GM23338 (cell line): ENCODE results near the gene LRCH4. TPM values are rescaled to one million over a fixed set of nuclear protein-coding genes. Genes with fewer than 3 reads are reported as not detected.

ENCODE experiments used
- ATAC-seq: fragments of 200-7000 bp; cut with Tn5 transposase; 3 replicates; pipeline ENCODE4 v1.9.1; 2020
- DNase-seq: peaks from one replicate; pipeline ENCODE4 v3.0.0-alpha.2; 2015; ENCODE audit warnings: low spot score
- H2AFZ ChIP-seq: fragments of 200-600 bp; sonication (generic); 2 replicates; pipeline ENCODE4 v1.8.0; 2016; ENCODE audit warnings: antibody characterized with exemption, mild to moderate bottlenecking, moderate library complexity
- H3F3A ChIP-seq: fragments of 200-600 bp; sonication (generic); replicated peaks from 2 replicates; pipeline ENCODE4 v1.8.0; 2017; ENCODE audit warnings: antibody characterized with exemption, mixed run types, low read depth
- H3K27ac ChIP-seq: fragments of 200-600 bp; sonication (generic); 2 replicates; pipeline ENCODE4 v1.6.1; 2016; ENCODE audit warnings: low read depth
- H3K27me3 ChIP-seq: fragments of 200-600 bp; sonication (generic); 2 replicates; pipeline ENCODE4 v1.8.0; 2016; ENCODE audit warnings: mild to moderate bottlenecking, mixed run types, moderate library complexity; ENCODE audit not compliant: insufficient read depth
- H3K36me3 ChIP-seq: fragments of 200-600 bp; sonication (generic); 2 replicates; pipeline ENCODE4 v1.8.0; 2016; ENCODE audit warnings: mild to moderate bottlenecking; ENCODE audit not compliant: insufficient read depth
- H3K4me1 ChIP-seq: fragments of 200-600 bp; sonication (generic); 2 replicates; pipeline ENCODE4 v1.8.0; 2016; ENCODE audit warnings: mild to moderate bottlenecking, moderate library complexity; ENCODE audit not compliant: insufficient read depth
- H3K4me2 ChIP-seq: fragments of 200-600 bp; sonication (generic); 2 replicates; pipeline ENCODE4 v1.7.1; 2017; ENCODE audit warnings: mixed run types
- H3K4me3 ChIP-seq: fragments of 200-600 bp; sonication (generic); 2 replicates; pipeline ENCODE4 v1.6.1; 2016; ENCODE audit warnings: mixed run types
- H3K79me2 ChIP-seq: fragments of 200-600 bp; sonication (generic); replicated peaks from 2 replicates; pipeline ENCODE4 v1.8.0; 2017; ENCODE audit warnings: mild to moderate bottlenecking; ENCODE audit not compliant: insufficient read depth
- H3K9me2 ChIP-seq: fragments of 200-600 bp; sonication (generic); 2 replicates; pipeline ENCODE4 v1.8.0; 2017; ENCODE audit not compliant: insufficient read depth
- H4K20me1 ChIP-seq: fragments of 200-600 bp; sonication (generic); replicated peaks from 2 replicates; pipeline ENCODE4 v1.8.0; 2017; ENCODE audit warnings: mild to moderate bottlenecking; ENCODE audit not compliant: insufficient read depth
- H3K27ac Mint-ChIP-seq: 2 replicates; pipeline ENCODE4 v1.8.0; 2020; ENCODE audit warnings: inconsistent platforms, mild to moderate bottlenecking, moderate library complexity, mixed read lengths
- H3K27me3 Mint-ChIP-seq: 3 replicates; pipeline ENCODE4 v1.8.0; 2022; ENCODE audit warnings: low read depth, mild to moderate bottlenecking, moderate library complexity, mixed read lengths, inconsistent platforms; ENCODE audit not compliant: insufficient read depth, poor library complexity
- H3K36me3 Mint-ChIP-seq: 3 replicates; pipeline ENCODE4 v1.8.0; 2021; ENCODE audit warnings: low read depth, mild to moderate bottlenecking, inconsistent platforms, moderate library complexity, mixed read lengths
- H3K4me1 Mint-ChIP-seq: 3 replicates; pipeline ENCODE4 v1.8.0; 2020; ENCODE audit warnings: mild to moderate bottlenecking, inconsistent platforms, mixed read lengths
- H3K4me3 Mint-ChIP-seq: 3 replicates; pipeline ENCODE4 v1.8.0; 2021; ENCODE audit warnings: moderate library complexity, mild to moderate bottlenecking, inconsistent platforms, mixed read lengths
- H3K9me3 Mint-ChIP-seq: 3 replicates; pipeline ENCODE4 v1.8.0; 2020; ENCODE audit warnings: moderate library complexity, mild to moderate bottlenecking, inconsistent platforms, mixed read lengths
- CREB1 ChIP-seq: fragments of 250-450 bp; sonication (Bioruptor Pico); IDR thresholded peaks from 2 replicates; pipeline ENCODE4 v1.5.0; 2020; ENCODE audit warnings: low read depth, mild to moderate bottlenecking, moderate library complexity
- CTCF ChIP-seq, 2 experiments: fragments of 200-600 bp in 1 of 2; sonication (generic) in 1 of 2; conservative IDR thresholded peaks; 2 replicates each; pipeline versions ENCODE4 v1.5.1 to v1.6.1; 2016 to 2017; ENCODE audit warnings: antibody characterized with exemption in 2 of 2, low read depth in 2 of 2, mild to moderate bottlenecking in 2 of 2, moderate library complexity in 1 of 2
- ETS1 ChIP-seq: IDR thresholded peaks from 2 replicates; pipeline ENCODE4 v1.6.1; 2016; ENCODE audit warnings: antibody characterized with exemption
- EZH2 ChIP-seq: fragments of 200-600 bp; sonication (generic); IDR thresholded peaks from one replicate; pipeline ENCODE4 v1.8.0; 2017; ENCODE audit warnings: antibody characterized with exemption, mild to moderate bottlenecking, low read depth; ENCODE audit not compliant: unreplicated experiment
- EZH2phosphoT487 ChIP-seq: fragments of 200-600 bp; sonication (generic); IDR thresholded peaks from one replicate; pipeline ENCODE4 v1.8.1; 2018; ENCODE audit warnings: antibody characterized with exemption; ENCODE audit not compliant: unreplicated experiment
- NANOG ChIP-seq: IDR thresholded peaks from 2 replicates; pipeline ENCODE4 v1.6.1; 2016; ENCODE audit warnings: antibody characterized with exemption, borderline replicate concordance
- POLR2AphosphoS5 ChIP-seq: IDR thresholded peaks from 2 replicates; pipeline ENCODE4 v1.6.1; 2016; ENCODE audit warnings: antibody characterized with exemption, low read depth
- REST ChIP-seq: IDR thresholded peaks from one replicate; pipeline ENCODE4 v1.6.1; 2018; ENCODE audit warnings: antibody characterized with exemption; ENCODE audit not compliant: unreplicated experiment
- STAT1 ChIP-seq: IDR thresholded peaks from one replicate; pipeline ENCODE4 v1.6.1; 2016; ENCODE audit warnings: antibody characterized with exemption; ENCODE audit not compliant: unreplicated experiment
- ZNF114 ChIP-seq: fragments of 250-450 bp; sonication (Bioruptor Pico); IDR thresholded peaks from 2 replicates; pipeline ENCODE4 v1.5.0; 2020; ENCODE audit warnings: mild to moderate bottlenecking, moderate library complexity
- ZNF462 ChIP-seq: fragments of 250-450 bp; sonication (Bioruptor Pico); IDR thresholded peaks from 2 replicates; pipeline ENCODE4 v1.5.0; 2020; ENCODE audit warnings: mild to moderate bottlenecking, moderate library complexity
- polyA plus RNA-seq: library from polyadenylated mRNA; unstranded; fragments of >200 nt; fragmentation: Nextera tagmentation; extraction: Ambion mirVana; gene quantifications from 2 replicates; pipeline ENCODE4 v1.2.1, GENCODE V29; 2016
- total RNA-seq: library from RNA; depleted of rRNA; stranded (reverse); fragments of >200 nt; shearing (Covaris generic); gene quantifications from 2 replicates; pipeline ENCODE4 v1.2.3, GENCODE V29; 2014

Gene LRCH4
- total and polyA plus RNA-seq, 2 experiments from 2014 or later = 21.4 to 51.0 TPM

GRCh38 chr7:100589341-100589947 is 3.5 kb upstream of the LRCH4 start:
- H3K4me3 ChIP-seq = peak overlapping the region; percentile 49
- TF ChIP-seq CTCF (conservative IDR thresholded peaks at IDR 0.05; ENCODE audit: low read depth in 2 of 2) (no peak), CREB1 (CRISPR knock-in tag) (no peak), NANOG (no peak), EZH2 (no peak), ZNF114 (CRISPR knock-in tag) (no peak), ETS1 (no peak), ZNF462 (CRISPR knock-in tag) (no peak), EZH2phosphoT487 (no peak), POLR2AphosphoS5 (no peak; the same call in 1 of the 2 replicates), REST (no peak), STAT1 (no peak)

More at GRCh38 chr7:100589341-100589947, 3.5 kb upstream of the LRCH4 start:
- Histone ChIP-seq H3K27ac (no peak overlapping the region), H3K4me2 (peak overlapping the region; percentile 84), H3K36me3 (no peaks in the 10 kb centered on the region), H3K27me3 (peaks cover 35% of the 10 kb centered on the region), H3F3A (peaks cover 11% of the 10 kb centered on the region), H3K9me2 (no peaks in the 10 kb centered on the region), H3K4me1 (peaks cover 29% of the 10 kb centered on the region), H3K79me2 (peaks cover 7% of the 10 kb centered on the region; the same call in 1 of the 2 replicates), H2AFZ (no peak overlapping the region), H4K20me1 (no peaks in the 10 kb centered on the region; the same call in 1 of the 2 replicates)
- H3K27ac Mint-ChIP-seq = no peak overlapping the region
- DNase-seq (peak; percentile 62), ATAC-seq (no peak)
- H3K4me3 Mint-ChIP-seq = peak overlapping the region; percentile 52
- peaks cover 25% of the 10 kb centered on the region for H3K4me1 Mint-ChIP-seq
- no peaks in the 10 kb centered on the region; the same call in 2 of the 3 replicates for H3K9me3 Mint-ChIP-seq
- H3K36me3 Mint-ChIP-seq = peaks cover 8% of the 10 kb centered on the region; the same call in 2 of the 3 replicates
- H3K27me3 Mint-ChIP-seq = peaks cover 37% of the 10 kb centered on the region
